GM19372 (cell line): ENCODE results near the gene MBP.

Source experiments
- ATAC-seq: cut with Tn5 transposase; IDR thresholded peaks from one replicate; pipeline ENCODE4 v1.9.1; 2021; ENCODE audit warnings: mild to moderate bottlenecking, low read depth, moderate library complexity; ENCODE audit not compliant: unreplicated experiment

The MBP gene

DNA sequence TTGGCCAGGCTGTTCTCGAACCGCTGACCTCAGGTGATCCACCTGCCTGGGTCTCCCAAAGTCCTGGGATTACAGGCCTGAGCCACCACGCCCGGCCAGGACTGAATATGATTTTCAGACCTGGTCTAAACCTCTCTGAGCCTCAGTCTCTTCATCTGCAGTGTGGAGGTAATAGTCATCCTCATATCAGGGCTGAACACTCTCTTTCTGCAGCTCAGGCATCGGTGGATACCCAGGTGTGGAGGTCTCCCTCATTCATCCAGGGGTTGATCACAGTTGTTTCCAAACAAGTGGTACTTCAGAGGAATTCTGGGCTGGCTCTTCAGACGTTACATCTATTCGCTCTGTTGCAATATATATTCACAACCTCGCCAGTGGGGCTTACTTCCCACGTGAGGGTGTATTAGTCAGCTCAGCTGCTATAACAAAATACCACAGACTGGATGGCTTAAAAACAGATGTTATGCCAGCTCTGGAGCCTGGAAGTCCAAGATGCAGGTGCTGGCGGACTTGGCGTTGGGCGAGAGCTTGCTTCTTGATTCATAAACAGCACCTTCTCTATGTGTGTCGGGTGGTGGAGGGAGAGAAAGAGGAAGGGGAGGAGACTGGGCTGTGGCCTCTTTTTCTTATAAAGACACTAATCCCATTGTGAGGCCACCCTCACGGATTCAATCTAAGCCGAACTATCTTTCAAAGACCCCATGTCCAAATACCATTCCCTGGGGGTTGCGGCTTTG is 2.9 kb upstream of the MBP start:
- no peak for ATAC-seq

- no peak for ATAC-seq
Observed at GRCh38 chr18:77134611-77135010, 2.0 kb upstream of the MBP start.

GRCh38 chr18:77133835-77134496 is 1.4 kb upstream of the MBP start:
- ATAC-seq = no peak

GRCh38 chr18:77133051-77133834 is 660 bp upstream of the MBP start:
- no peak for ATAC-seq

- peak; percentile 57 for ATAC-seq
Observed at GRCh38 chr18:77131652-77132368, 773 bp downstream of the MBP start.

DNA sequence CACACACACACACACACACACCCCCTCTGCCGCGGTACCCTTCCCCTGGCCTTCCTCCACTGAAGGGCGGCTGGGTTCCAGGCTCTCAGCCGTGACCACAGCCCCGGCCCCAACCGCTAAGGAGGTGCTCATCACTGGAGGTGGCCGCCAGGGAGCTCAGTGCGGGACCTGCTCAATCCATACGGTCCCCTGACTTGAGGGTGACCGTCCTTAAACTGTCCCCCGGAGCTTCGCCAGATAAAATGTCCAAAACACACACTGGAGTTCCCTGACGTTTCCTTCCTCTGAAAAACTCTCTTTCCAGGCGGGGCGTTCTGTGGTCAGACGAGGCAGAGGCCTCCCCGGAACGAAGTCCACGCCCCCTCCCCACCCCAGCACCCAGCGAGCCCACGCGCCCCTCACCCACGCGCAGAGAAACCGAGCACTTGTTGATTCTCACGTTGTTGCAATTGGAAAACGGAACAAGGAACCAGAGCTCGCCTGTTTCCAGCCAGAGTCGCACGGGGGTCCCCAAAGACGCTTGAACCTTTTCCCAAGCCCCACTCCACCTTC is 1.4 kb downstream of the MBP start:
- ATAC-seq = no peak

DNA sequence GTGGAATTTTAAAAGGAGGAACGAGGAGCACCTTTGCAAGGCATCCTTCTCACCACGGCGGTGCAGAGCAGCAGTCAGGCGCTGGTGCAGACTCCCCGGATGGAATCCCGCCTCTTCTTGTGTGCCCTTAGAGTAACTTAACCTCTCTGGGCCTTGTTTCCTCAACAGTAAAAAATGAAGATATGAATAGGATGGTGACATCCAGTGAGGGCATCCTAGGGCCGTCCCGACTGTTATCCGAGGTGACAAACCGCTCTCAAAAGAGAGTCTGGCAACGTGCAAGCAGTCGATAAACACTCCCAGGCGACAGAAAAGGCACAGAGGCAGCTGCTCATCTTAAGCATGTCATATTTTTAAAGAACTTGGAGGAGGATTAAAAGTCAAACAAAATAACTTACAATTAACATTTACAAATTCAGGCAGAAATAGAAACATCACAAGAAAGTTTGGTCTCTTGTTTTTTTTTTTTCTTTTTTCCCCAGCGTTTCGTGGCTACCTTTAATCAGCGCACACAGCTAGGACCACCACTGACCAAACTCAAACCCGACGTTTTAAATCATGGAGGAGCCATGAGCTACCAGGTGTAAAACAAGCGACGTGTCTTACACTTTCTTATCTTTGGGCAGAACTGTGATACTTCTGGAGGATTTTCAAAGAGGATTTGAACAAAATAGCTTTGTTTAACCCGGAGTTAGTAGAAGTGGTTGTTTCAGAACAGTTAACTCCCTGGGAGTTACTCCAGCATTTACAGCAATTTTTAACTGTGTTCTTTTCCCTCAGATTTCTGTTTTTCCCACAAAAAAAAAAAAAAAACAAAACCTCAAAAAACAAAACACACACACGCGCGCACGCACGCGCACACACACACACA is 2.1 kb downstream of the MBP start:
- ATAC-seq = no peak

DNA sequence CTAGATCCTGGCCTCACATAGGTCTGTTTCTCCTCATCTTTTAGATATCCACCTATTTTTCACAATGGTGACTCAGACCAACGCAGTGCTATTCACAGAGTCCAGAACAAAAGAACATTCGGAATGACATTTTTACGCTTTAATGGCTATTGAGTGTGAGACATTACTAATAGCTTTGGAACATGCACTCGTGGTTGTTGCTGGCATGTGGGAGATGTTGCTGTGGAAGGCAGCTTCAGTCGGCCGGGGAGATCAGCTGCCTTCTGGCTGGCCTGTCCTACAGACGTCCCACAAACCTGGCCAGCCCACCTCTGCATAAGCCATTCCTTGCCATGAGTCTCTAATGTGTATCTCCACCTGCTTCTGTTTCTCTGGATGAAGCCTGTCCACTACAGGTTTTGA is 3.4 kb downstream of the MBP start:
- ATAC-seq = no peak

- peak; percentile 20 for ATAC-seq
Observed at GRCh38 chr18:77127769-77128671, 4.6 kb downstream of the MBP start.

DNA sequence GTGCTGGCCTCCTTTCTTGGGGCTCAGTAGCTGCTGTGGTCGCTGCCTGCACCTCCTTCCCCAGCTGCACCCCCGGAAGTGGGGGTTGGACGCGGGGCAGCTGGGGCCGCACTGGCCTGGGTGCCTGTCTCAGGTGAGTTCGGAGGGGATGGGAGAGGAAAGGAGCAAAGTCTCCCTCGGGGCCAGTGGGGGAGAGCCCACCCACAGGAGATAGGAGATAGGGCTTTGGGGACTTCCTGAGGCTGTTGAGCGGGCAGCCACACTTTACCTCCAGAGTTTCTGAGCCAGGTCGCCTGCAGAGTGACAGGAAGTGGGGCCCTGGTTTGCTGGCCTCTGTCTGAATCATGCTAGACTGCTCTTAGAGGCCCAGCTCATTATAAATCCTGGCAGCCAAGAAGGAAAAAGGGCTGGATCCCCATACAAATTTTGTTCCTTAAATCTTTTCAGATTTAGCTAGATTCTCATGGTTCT is 8.1 kb downstream of the MBP start:
- ATAC-seq = peak; percentile 63

- ATAC-seq = no peak
Observed at GRCh38 chr18:77123320-77124231, 9.0 kb downstream of the MBP start.

DNA sequence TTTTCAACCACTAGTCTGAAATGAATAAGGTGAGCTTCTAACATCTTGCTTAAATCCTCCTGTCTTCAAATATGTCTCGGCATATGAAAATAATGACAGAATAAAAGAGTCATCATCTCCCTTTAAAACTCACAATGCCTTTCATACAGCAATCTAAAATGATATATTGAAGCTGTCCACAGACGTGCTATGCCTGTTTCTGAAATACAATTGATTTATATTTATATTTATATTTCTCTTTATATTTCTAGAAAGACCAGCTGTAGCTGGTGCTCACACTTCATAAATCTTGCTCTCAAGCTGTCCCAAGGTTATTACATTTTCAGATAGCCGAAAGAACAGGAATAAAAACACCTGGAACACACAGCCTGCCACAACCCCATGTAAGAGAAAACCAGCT is 11.1 kb downstream of the MBP start:
- no peak for ATAC-seq

DNA sequence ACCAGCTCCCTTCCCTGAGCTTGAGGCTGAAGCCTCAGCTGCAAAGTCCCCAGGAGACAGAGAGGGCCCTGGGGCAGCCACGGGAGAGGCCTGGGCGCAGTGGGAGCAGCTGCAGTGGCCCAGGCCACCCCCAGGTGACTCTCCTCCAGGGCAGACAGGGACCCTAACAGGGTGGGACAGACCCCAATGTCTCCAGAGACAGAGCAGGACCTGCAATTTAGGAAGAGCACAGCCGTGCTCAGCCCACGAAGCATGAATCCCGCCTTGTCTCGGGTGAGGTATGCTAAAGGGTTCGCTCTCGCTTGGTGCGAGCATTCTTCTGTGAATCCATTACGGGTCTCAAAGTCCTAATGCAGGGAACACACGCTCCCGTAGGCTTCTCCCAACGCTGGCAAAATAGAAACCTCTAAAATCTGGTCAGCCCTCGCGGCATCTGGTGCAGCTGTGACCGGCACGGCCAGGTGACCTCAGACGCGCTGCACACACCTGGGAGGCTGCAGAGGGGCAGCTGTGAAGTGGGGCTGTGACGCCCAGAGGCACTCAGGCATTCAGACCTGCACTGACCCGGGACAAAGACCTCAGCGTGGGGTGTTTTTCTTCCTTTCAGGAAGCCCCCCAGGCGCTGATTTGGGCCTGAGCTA is 12.6 kb downstream of the MBP start:
- ATAC-seq = no peak

GRCh38 chr18:77119101-77119850 is 13.3 kb downstream of the MBP start:
- no peak for ATAC-seq

DNA sequence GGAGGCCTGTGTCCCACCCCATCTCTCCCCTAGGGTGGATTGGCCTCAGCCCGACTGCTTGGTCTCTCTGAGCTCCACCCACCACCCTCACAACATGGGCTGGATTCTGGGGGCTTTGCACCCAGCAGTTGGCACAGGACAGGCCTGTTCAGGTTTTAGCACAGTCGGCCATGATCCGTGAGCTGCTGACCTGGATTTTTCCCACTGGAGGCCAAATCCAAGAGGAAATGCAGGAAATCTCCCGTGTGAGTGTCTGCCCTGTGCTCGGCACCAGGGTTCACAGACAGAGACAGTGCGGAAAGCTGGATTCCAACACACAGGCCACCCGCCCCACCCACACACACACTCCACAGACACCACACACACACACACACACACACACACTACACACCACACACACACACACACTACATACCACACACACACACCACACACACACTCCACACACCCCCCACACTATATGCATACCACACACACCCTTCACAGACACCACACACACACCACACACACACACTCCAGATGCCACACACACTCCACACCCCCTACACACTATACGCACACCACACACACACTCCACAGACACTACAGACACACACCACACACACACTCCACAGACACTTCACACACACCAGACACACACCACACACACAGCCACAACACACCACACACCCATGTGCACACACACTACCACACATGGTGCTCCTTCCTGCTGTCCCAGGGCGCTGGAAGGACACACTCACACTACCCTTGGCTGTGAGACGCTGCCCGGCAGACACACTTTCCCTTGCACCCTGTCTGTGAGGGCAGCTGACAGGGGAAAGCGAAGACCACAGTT is 14.1 kb downstream of the MBP start:
- no peak for ATAC-seq
